Thyroid gland (tissue), 4 donors: Measurements from ENCODE around the gene CD48. TPM values are rescaled to one million over a fixed set of nuclear protein-coding genes. Genes with fewer than 3 reads are reported as not detected.

Experiments used
- DNase-seq, 2 donors: peaks; one replicate each; pipeline ENCODE4 v3.0.0-alpha.2; 2019
- H3K27ac ChIP-seq, 3 donors: fragments of 200-600 bp; sonication (generic); 1 replicate in 2 of 3; 2 replicates in 1 of 3; pipeline ENCODE4 v1.5.1; 2016 to 2019; ENCODE audit warnings: mild to moderate bottlenecking in 1 of 3, moderate library complexity in 1 of 3
- H3K27me3 ChIP-seq: fragments of 200-600 bp; sonication (generic); one replicate; pipeline ENCODE4 v1.5.1; 2019
- H3K36me3 ChIP-seq, 2 donors: fragments of 200-600 bp; sonication (generic); one replicate each; pipeline ENCODE4 v1.5.1; 2016 to 2019
- H3K4me1 ChIP-seq, 2 donors: fragments of 200-600 bp; sonication (generic); one replicate each; pipeline ENCODE4 v1.5.1; 2017 to 2019
- H3K4me3 ChIP-seq, 3 donors: fragments of 200-600 bp; sonication (generic); replicated peaks in 1 of 3; 1 replicate in 2 of 3; 2 replicates in 1 of 3; pipeline ENCODE4 v1.5.1; 2016; ENCODE audit warnings: mild to moderate bottlenecking in 1 of 3
- H3K9me3 ChIP-seq: fragments of 200-600 bp; sonication (generic); one replicate; pipeline ENCODE4 v1.5.1; 2017
- POLR2A ChIP-seq, 2 donors: fragments of 450-650 bp; IDR thresholded peaks; one replicate each; pipeline ENCODE4 v1.6.1; 2017; ENCODE audit warnings: antibody characterized with exemption in 2 of 2, mild to moderate bottlenecking in 2 of 2, moderate library complexity in 1 of 2
- WGBS, 2 donors: methylation state at CpG; one replicate each; pipeline ENCODE4 v1.1.5; 2017; 5-methylcytosine and 5-hydroxymethylcytosine counted together
- intact Hi-C: fragments of 100-400 bp; cut with DNase I; formaldehyde crosslinking; loops from one replicate; pipeline ENCODE4 v1.15.1; 2023
- total RNA-seq, 4 donors: library from RNA; depleted of rRNA; stranded (reverse); fragments of >200 nt; gene quantifications; one replicate each; pipeline ENCODE4 v1.2.3, GENCODE V29; 2016
- TF ChIP-seq, protein P1 (sequence below), 6 experiments: fragments of 200-600 bp in 3 of 6; fragments of 450-650 bp in 3 of 6; sonication (generic) in 3 of 6; IDR thresholded peaks; one replicate each; pipeline ENCODE4 v1.5.1; 2016 to 2019; ENCODE audit warnings: antibody characterized with exemption in 6 of 6, mild to moderate bottlenecking in 2 of 6, inconsistent platforms in 1 of 6, moderate library complexity in 1 of 6

The CD48 gene
- total RNA-seq, 4 donors from 2014 or later = 3.5 to 13.6 (median 4.8) TPM

DNA sequence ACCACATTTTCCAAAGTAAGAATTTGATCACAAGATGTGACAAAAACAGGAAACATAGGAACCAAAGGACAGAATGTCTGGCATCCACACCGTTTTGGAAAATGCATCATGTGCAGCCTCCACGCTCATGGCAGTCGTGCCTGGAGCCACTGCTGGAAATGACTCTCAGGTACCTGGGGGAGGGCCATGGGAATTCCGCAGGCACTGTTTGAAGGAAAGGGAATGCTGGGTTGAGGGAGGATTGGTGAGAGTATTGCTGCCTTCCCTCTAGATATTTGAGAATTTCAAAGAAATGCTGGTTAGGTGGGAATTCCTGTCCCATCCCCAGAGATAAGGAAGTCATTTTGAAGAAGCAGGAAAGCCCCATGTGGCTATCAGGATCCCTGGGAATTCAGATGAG is 75.5 kb downstream of the CD48 start:
- Histone ChIP-seq H3K36me3 (no peaks in the 10 kb centered on the region), H3K27me3 (no peaks in the 10 kb centered on the region), H3K4me1 (no peaks in the 10 kb centered on the region), H3K9me3 (no peaks in the 10 kb centered on the region), H3K27ac (no peak overlapping the region), H3K4me3 (no peak overlapping the region)
- 79 to 90% methylated on average over 4 of the region's 4 CpGs for WGBS, 2 donors
- no peak for TF ChIP-seq POLR2A (IDR thresholded peaks at IDR 0.05)
- TF ChIP-seq, protein P1, sequence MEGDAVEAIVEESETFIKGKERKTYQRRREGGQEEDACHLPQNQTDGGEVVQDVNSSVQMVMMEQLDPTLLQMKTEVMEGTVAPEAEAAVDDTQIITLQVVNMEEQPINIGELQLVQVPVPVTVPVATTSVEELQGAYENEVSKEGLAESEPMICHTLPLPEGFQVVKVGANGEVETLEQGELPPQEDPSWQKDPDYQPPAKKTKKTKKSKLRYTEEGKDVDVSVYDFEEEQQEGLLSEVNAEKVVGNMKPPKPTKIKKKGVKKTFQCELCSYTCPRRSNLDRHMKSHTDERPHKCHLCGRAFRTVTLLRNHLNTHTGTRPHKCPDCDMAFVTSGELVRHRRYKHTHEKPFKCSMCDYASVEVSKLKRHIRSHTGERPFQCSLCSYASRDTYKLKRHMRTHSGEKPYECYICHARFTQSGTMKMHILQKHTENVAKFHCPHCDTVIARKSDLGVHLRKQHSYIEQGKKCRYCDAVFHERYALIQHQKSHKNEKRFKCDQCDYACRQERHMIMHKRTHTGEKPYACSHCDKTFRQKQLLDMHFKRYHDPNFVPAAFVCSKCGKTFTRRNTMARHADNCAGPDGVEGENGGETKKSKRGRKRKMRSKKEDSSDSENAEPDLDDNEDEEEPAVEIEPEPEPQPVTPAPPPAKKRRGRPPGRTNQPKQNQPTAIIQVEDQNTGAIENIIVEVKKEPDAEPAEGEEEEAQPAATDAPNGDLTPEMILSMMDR (IDR thresholded peaks at IDR 0.05) = no peak
- DNase-seq = no peak
- intact Hi-C loops = no loop called here

DNA sequence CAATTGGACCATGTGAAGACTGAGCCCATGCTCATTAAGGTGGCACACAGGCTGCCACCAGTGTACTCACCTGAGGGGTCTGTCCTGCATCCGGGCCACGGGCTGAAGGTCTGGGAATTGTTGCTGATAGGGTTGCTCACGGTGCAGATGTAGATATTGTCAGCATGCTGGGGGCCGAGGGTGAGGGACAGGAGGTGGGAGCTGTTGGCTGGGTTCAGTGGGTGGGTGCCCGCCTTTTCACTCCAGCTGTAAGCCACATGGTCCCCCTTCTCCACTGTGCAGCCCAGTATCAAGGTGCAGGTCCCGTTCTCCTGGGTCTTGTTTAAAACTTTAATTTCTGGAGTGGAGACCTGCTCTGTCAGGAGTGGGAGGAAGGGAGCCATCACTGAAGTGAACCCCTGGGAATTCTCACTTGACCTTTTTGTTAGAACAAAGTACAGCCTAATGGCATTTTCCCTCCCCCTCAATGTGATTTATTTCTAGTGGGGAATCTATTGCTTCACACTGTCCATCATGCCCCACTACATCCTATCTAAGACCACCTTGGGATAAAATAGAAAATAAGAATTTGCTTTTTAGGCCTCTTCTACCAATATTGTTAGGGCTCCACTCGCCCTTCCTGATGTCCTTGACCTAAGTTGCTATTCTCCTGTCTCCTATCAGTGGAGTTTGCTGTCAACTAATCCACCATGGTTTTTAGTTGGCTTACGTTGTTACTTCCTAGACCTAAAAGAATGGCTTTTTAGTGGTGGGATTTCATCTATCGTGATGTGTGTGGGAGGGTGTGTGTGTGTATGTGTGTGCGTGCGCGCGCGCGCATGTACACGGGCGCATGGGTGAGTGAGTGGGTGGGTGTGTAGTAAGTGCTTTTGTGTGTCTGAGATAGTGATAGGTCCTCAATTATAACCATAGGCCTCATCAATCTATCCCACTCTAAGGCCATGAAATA is 76.8 kb downstream of the CD48 start:
- intact Hi-C loops = no loop called here
- WGBS, 2 donors = 95 to 97% methylated on average over 17 of the region's 17 CpGs
- no peak overlapping the region for H3K4me3 ChIP-seq
- no peaks in the 10 kb centered on the region for H3K4me1 ChIP-seq
- H3K27me3 ChIP-seq = no peaks in the 10 kb centered on the region
- TF ChIP-seq, protein P1 (IDR thresholded peaks at IDR 0.05) = no peak
- TF ChIP-seq POLR2A (IDR thresholded peaks at IDR 0.05) = no peak
- H3K27ac ChIP-seq = no peak overlapping the region
- no peaks in the 10 kb centered on the region for H3K36me3 ChIP-seq
- DNase-seq = no peak
- no peaks in the 10 kb centered on the region for H3K9me3 ChIP-seq

DNA sequence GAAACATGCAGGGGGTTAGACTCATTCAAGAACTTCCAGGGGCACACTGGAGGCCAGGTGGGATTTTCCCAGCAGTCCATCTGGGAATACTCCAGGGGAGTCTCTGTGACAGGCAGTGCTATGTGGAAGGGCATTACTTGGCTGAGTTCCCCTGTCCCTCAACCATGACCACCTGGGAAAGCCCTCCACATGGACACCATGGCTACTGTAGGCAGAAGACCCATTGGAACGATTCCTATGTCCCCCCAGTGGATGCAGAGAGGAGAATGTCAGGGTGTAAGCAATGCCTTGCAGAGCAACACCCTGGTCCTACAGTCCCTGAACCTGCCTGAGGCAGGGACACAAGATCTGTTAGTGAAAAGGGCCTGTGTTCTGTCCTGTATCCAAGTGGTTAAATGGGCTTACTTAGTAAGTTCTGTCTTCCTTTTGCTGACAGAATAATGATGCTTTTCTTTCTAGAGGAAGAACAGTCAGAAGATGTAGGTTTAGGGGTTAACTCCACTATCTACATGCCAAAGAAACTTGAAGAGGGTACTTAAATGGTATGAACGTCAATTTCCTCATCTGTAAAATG is 78.2 kb downstream of the CD48 start:
- Histone ChIP-seq H3K36me3 (no peaks in the 10 kb centered on the region), H3K27ac (no peak overlapping the region), H3K4me3 (no peak overlapping the region), H3K9me3 (no peaks in the 10 kb centered on the region), H3K4me1 (no peaks in the 10 kb centered on the region), H3K27me3 (no peaks in the 10 kb centered on the region)
- intact Hi-C loops = no loop called here
- WGBS, 2 donors = 27 to 39% methylated on average over 2 of the region's 2 CpGs
- no peak for DNase-seq
- no peak for TF ChIP-seq POLR2A (IDR thresholded peaks at IDR 0.05)
- TF ChIP-seq, protein P1 (IDR thresholded peaks at IDR 0.05) = no peak

DNA sequence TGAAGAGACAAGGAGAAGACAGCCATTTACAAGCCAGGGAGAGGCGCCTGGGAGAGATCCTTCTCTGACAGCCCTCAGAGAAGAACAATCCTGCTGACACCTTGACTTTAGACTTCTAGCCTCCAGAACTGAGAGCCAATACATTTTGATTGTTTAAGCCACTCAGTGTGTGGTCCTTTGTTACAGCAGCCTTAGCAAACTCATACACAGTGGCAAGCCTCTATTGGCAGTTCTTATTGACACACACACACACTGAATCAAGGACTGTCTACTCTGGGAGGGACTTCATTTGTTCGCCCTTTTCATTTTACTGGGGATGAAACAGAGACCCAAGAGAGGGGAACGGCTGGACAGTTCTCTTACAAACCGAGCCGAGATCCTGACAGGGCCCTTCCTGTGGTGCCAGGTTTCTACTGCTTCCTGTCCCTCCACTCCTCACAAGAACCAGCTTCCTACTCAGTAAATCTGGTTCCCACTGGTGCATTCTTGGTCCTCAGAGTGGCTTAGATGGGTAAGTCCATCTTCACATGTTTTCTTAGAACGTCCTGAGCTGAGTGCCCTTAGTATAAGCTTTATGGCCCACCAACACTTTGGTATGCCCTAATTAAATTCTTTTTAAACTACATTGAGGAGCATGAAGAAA is 79.5 kb downstream of the CD48 start:
- TF ChIP-seq POLR2A (IDR thresholded peaks at IDR 0.05) = no peak
- TF ChIP-seq, protein P1 (IDR thresholded peaks at IDR 0.05) = no peak
- no peaks in the 10 kb centered on the region for H3K4me1 ChIP-seq
- WGBS, 2 donors = 55 to 66% methylated on average over 6 of the region's 6 CpGs
- intact Hi-C loops = no loop called here
- no peaks in the 10 kb centered on the region for H3K36me3 ChIP-seq
- no peaks in the 10 kb centered on the region for H3K9me3 ChIP-seq
- no peak for DNase-seq
- no peak overlapping the region for H3K27ac ChIP-seq
- H3K27me3 ChIP-seq = no peaks in the 10 kb centered on the region
- no peak overlapping the region for H3K4me3 ChIP-seq
